Natural killer cell (primary cell): ENCODE data around the gene WDR93. TPM values are rescaled to one million over a fixed set of nuclear protein-coding genes. Genes with fewer than 3 reads are reported as not detected.

Experiments used
- ATAC-seq, 3 donors: fragments of 150-1000 bp in 2 of 3; fragments of 200-7000 bp in 1 of 3; cut with Tn5 transposase; 1 replicate in 1 of 3; 2 replicates in 2 of 3; pipeline ENCODE4 v1.10.0; 2021; ENCODE audit warnings: mild to moderate bottlenecking in 2 of 3, moderate library complexity in 2 of 3
- DNase-seq, 2 donors: peaks; one replicate each; pipeline versions ENCODE4 v3.0.0 to v3.0.0-alpha.2; 2013 to 2021; ENCODE audit warnings: mixed read lengths in 1 of 2
- H3K27ac ChIP-seq: one replicate; pipeline ENCODE4 v1.5.1; 2013; ENCODE audit warnings: mild to moderate bottlenecking, low read length
- H3K27me3 ChIP-seq: one replicate; pipeline ENCODE4 v1.6.1; 2013; ENCODE audit warnings: low read length; ENCODE audit not compliant: control insufficient read depth, insufficient read depth
- H3K36me3 ChIP-seq: one replicate; pipeline ENCODE4 v1.6.1; 2013; ENCODE audit warnings: low read length; ENCODE audit not compliant: control insufficient read depth, insufficient read depth
- H3K4me1 ChIP-seq: one replicate; pipeline ENCODE4 v1.6.1; 2013; ENCODE audit warnings: low read length; ENCODE audit not compliant: control insufficient read depth, insufficient read depth
- H3K4me3 ChIP-seq: one replicate; pipeline ENCODE4 v1.5.1; 2013; ENCODE audit warnings: low read length
- H3K9me3 ChIP-seq: one replicate; pipeline ENCODE4 v1.6.1; 2013; ENCODE audit warnings: low read length; ENCODE audit not compliant: control insufficient read depth, insufficient read depth
- H3K27ac Mint-ChIP-seq, 2 donors: one replicate each; pipeline ENCODE4 v1.8.0; 2022; ENCODE audit warnings: mild to moderate bottlenecking in 2 of 2, mixed read lengths in 2 of 2, moderate library complexity in 1 of 2
- H3K27me3 Mint-ChIP-seq, 2 donors: one replicate each; pipeline ENCODE4 v1.8.0; 2022; ENCODE audit warnings: low read depth in 2 of 2, mixed read lengths in 2 of 2
- H3K36me3 Mint-ChIP-seq: one replicate; pipeline ENCODE4 v1.8.0; 2022; ENCODE audit warnings: mixed read lengths
- H3K4me1 Mint-ChIP-seq, 2 donors: one replicate each; pipeline ENCODE4 v1.8.0; 2022; ENCODE audit warnings: mixed read lengths in 2 of 2
- H3K4me3 Mint-ChIP-seq: one replicate; pipeline ENCODE4 v1.8.0; 2022; ENCODE audit warnings: mild to moderate bottlenecking, moderate library complexity, mixed read lengths
- H3K9me3 Mint-ChIP-seq, 2 donors: one replicate each; pipeline ENCODE4 v1.8.0; 2022; ENCODE audit warnings: mixed read lengths in 2 of 2
- CTCF ChIP-seq: fragments of 200-600 bp; IDR thresholded peaks from one replicate; pipeline ENCODE4 v1.8.0; 2022; ENCODE audit warnings: antibody characterized with exemption
- WGBS: methylation state at CpG from one replicate; pipeline ENCODE4 v1.1.7; 2013; ENCODE audit warnings: missing lambda C conversion rate; ENCODE audit not compliant: insufficient coverage; 5-methylcytosine and 5-hydroxymethylcytosine counted together
- intact Hi-C: fragments of 100-400 bp; cut with micrococcal nuclease; formaldehyde crosslinking; loops from one replicate; pipeline ENCODE4 v1.14.2; 2022
- total RNA-seq, 4 donors: library from RNA; stranded (reverse); fragments of 120-200 nt in 1 of 4; gene quantifications; one replicate each; pipeline versions ENCODE4 v1.2.3 to v1.2.4, GENCODE V29; 2013 to 2022

WDR93 gene
- total RNA-seq, 3 donors from 2014 or later (not counting 1 experiment from before 2014, with no cell fraction given): 0.25 to 0.38 TPM; not detected in 1

GRCh38 chr15:89669309-89669865 lies 21.2 kb upstream of the WDR93 start:
- 91% methylated on average over 7 of the region's 9 CpGs for WGBS
- TF ChIP-seq CTCF: no peak

GRCh38 chr15:89669941-89670340 lies 20.7 kb upstream of the WDR93 start:
- Histone ChIP-seq H3K4me1 (peaks cover 12% of the 10 kb centered on the region), H3K27ac (no peak overlapping the region), H3K36me3 (no peaks in the 10 kb centered on the region), H3K9me3 (no peaks in the 10 kb centered on the region), H3K27me3 (peaks cover 2% of the 10 kb centered on the region), H3K4me3 (no peak overlapping the region)
- intact Hi-C loops: no loop called here
- Mint-ChIP-seq H3K36me3 (no peaks in the 10 kb centered on the region), H3K9me3 (no peaks in the 10 kb centered on the region), H3K27ac (no peak overlapping the region), H3K27me3 (peaks cover 0 to 1% of the 10 kb centered on the region in 2 donors), H3K4me1 (peaks cover 0 to 2% of the 10 kb centered on the region in 2 donors), H3K4me3 (no peak overlapping the region)
- ATAC-seq (no peak), DNase-seq (no peak)
- TF ChIP-seq CTCF: no peak
- 95% methylated on average over 15 of the region's 15 CpGs for WGBS

More at GRCh38 chr15:89669309-89669865, 21.2 kb upstream of the WDR93 start:
- no peak for DNase-seq
- ATAC-seq: no peak
- Histone ChIP-seq H3K9me3 (no peaks in the 10 kb centered on the region), H3K4me1 (peaks cover 12% of the 10 kb centered on the region), H3K27ac (no peak overlapping the region), H3K4me3 (no peak overlapping the region), H3K36me3 (no peaks in the 10 kb centered on the region), H3K27me3 (peaks cover 2% of the 10 kb centered on the region)
- no peak overlapping the region for H3K4me3 Mint-ChIP-seq
- H3K36me3 Mint-ChIP-seq: no peaks in the 10 kb centered on the region
- no peaks in the 10 kb centered on the region for H3K9me3 Mint-ChIP-seq
- H3K27ac Mint-ChIP-seq: no peak overlapping the region
- intact Hi-C loops: no loop called here
- H3K27me3 Mint-ChIP-seq: peaks cover 0 to 7% of the 10 kb centered on the region in 2 donors
- H3K4me1 Mint-ChIP-seq: peaks cover 0 to 7% of the 10 kb centered on the region in 2 donors

GRCh38 chr15:89670971-89671560 lies 19.5 kb upstream of the WDR93 start:
- Histone ChIP-seq H3K36me3 (no peaks in the 10 kb centered on the region), H3K4me1 (peaks cover 5% of the 10 kb centered on the region), H3K4me3 (no peak overlapping the region), H3K27ac (no peak overlapping the region), H3K27me3 (peaks cover under 1% of the 10 kb centered on the region), H3K9me3 (no peaks in the 10 kb centered on the region)
- H3K4me3 Mint-ChIP-seq: no peak overlapping the region
- no peak for ATAC-seq
- no peaks in the 10 kb centered on the region for H3K27me3 Mint-ChIP-seq
- H3K4me1 Mint-ChIP-seq: no peaks in the 10 kb centered on the region
- no peak for TF ChIP-seq CTCF
- WGBS: 90% methylated on average over 12 of the region's 12 CpGs
- no peaks in the 10 kb centered on the region for H3K9me3 Mint-ChIP-seq
- no peak for DNase-seq
- H3K27ac Mint-ChIP-seq: no peak overlapping the region
- no peaks in the 10 kb centered on the region for H3K36me3 Mint-ChIP-seq
- intact Hi-C loops: no loop called here

GRCh38 chr15:89671687-89672086 lies 18.9 kb upstream of the WDR93 start:
- no peaks in the 10 kb centered on the region for H3K9me3 ChIP-seq
- no peak overlapping the region for H3K27ac ChIP-seq
- TF ChIP-seq CTCF: no peak
- no peak overlapping the region for H3K4me3 Mint-ChIP-seq
- H3K36me3 ChIP-seq: no peaks in the 10 kb centered on the region
- no peak overlapping the region for H3K4me3 ChIP-seq
- H3K4me1 Mint-ChIP-seq: no peaks in the 10 kb centered on the region
- ATAC-seq: no peak
- intact Hi-C loops: no loop called here
- WGBS: 13% methylated on average over 3 of the region's 4 CpGs
- no peak overlapping the region for H3K27ac Mint-ChIP-seq
- H3K36me3 Mint-ChIP-seq: no peaks in the 10 kb centered on the region
- H3K27me3 ChIP-seq: no peaks in the 10 kb centered on the region
- H3K4me1 ChIP-seq: peaks cover 4% of the 10 kb centered on the region
- DNase-seq: no peak
- H3K27me3 Mint-ChIP-seq: no peaks in the 10 kb centered on the region
- no peaks in the 10 kb centered on the region for H3K9me3 Mint-ChIP-seq
